ENCODE results near the gene MTUS2.

The MTUS2 gene

DNA sequence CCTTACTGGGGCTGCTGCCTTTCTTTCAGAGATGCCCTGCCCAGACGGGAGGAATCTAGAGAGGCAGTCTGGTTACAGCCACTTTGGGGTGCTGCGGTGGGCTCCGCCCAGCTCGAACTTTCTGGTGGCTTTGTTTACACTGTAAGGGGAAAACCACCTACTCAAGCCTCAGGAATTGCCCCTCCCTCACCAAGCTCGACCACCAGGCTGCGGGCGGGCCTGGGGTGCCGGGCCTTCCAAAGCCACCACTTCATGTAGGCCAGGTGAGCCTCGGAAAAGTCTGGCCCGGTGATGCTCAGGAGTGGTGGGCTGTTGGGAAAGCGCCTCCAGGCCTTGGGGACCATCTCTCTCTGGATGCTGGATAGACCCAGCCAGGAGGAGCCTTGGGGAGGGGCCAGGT lies 218.6 kb downstream of the MTUS2 start:
- no peak for DNase-seq

DNA sequence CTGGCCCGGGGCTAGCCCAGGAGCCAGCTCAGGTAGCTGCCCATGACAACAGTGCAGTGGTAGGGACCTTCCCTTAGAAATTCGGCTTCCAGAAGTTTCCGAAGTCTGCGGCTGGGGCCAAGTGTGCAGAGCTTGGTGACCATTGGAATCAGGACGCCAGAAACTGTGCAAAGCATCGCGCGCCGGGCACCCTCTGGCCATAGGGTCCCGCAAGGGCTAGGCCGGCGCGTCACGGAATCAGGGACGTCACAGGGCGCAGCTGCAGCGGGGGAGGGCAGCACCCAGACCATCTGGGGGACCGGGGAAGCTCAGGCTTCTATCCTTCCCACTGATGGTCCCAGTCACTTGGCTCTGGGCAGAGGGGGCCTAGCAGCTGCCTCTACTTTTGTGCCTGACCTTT lies 219.1 kb downstream of the MTUS2 start:
- DNase-seq: no peak

DNA sequence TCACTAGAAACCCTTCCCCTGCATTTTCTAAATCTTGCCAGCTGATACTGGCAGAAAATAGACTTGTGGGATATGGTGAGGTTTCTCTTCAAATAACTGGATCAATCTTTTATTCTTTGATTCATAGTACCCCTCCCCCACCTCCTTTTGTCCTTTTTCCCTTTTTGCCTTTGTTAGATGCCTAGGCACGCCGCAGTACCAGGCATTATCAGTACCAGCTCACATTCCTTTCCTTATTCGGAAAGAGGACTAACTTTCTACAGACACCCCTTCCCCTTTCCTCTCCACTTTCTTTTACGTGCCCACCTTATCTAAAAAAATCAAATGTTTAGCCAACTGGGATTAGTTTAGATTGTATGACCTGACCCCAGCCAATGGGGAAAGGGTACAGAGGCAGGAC lies 226.4 kb downstream of the MTUS2 start:
- DNase-seq: no peak

DNA sequence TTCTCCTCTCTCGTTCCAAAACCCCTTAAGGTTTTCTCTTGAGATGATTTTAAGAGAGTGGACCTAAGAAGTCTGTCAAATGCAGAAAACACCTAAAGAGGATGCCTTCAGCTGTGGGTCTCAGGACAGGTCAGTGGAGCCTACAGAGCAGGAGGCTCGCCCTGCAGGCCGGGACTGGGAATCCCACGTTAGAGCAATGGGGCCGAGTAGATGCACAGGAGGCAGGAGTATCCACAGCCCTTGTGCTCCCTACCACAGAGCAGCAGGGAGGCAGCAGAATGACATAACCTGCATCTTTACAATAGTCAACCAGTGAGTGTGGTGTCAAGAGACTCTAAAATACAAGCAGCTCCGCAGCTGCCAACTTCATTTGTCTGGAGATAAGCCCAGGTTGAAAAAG lies 229.4 kb downstream of the MTUS2 start:
- DNase-seq: no peak

DNA sequence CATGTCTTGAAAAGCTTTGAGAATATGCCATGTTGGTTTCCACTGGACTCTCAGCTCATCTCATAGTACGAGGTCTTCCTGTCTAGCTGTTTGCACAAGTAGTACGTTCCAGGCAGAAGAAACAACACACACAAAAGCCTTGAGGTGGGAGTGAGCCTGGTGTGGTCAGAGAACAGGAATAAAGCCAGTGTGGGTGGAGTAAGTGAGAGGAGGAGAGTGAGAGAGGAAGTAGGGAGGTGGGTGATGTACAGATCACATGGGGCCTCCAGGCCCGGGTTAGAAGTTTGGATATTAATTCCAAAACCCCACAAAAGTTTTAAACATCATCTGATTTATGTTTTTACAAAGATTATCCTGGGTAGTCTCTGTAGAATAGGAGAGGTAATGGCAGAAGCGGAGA lies 230.6 kb downstream of the MTUS2 start:
- DNase-seq: no peak

DNA sequence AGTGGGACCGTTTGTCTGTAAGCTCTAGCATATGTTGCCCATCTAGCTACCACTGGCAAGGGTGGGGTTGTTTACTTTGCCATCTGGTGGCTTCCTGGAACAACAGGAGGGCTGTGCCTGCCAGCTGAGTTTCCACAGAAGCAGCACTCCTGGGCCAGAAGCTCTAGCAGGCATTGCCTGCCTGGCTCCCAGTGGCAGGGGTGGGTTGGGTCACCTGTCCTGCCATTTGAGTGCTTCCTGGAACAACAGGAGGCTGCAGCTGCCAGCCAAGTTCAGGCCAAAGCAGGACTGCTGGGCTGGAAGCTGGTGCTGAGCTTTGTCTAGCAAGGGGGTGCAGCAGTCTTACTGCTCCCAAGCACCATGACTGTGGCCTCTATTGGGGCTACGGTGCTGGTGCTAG lies 239.7 kb downstream of the MTUS2 start:
- no peak for DNase-seq

DNA sequence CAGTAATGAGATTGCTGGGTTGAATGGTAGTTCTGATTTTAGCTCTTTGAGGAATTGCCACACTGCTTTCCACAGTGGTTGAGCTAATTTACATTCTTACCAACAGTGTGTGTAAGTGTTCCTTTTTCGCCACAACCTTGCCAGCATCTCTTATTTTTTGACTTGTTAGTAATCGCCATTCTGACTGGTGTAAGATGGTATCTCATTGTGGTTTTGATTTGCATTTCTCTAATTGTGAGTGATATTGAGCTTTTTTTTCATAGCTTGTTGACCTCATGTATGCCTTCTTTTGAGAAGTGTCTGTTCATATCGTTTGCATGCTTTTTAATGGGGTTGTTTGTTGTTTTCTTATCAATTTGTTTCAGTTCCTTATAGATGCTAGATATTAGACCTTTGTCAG lies 245.0 kb downstream of the MTUS2 start:
- no peak for DNase-seq

DNA sequence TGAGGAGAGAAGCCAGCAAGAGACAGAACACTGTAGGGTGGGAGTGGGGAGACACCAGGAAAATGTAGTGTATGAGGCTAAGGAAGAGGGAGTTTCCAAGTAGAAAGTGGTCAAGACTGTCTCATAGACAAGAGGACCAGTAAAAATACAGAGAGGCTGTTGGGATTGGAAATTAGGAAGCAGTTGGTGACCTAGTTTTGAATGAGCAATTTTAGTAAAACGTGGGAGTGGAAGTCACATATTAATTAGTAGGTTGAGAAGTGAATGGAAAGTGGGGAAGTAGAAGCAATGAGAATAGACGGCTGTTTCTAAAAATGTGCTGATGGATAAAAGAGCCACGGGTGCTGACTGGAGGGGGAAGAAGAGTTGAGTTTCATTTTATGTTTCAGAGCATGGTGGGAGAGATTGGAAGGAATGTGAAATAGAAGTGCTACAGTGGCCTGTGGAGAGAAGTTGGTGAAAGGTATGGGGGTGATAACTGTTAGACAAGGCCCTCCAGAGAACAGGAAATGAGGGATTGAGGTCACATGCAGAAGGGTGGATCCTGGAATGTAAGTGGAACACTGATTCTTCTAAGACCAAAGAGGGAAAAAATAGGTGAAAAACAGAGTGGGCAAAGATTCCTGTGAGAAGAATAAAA lies 247.3 kb downstream of the MTUS2 start:
- DNase-seq: no peak

DNA sequence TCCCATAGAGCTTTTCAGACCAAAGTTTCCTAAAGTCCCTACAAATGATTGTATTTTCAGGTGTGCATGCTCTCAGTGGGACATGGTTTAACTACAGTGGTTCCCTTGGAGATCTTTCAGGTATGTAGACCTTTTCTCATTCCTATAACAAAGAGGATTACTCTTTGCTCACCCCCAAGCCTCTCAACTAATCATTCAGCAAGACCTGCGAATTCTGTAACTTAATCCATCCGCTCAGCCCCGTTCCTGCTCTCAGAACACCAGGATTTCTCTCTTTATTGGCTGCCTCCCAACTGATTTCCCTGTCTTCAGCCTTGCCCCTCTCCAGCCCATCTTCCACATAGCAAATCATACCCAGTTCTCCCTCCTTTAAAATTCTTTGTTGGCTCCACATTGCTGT lies 253.6 kb downstream of the MTUS2 start:
- no peak for DNase-seq

DNA sequence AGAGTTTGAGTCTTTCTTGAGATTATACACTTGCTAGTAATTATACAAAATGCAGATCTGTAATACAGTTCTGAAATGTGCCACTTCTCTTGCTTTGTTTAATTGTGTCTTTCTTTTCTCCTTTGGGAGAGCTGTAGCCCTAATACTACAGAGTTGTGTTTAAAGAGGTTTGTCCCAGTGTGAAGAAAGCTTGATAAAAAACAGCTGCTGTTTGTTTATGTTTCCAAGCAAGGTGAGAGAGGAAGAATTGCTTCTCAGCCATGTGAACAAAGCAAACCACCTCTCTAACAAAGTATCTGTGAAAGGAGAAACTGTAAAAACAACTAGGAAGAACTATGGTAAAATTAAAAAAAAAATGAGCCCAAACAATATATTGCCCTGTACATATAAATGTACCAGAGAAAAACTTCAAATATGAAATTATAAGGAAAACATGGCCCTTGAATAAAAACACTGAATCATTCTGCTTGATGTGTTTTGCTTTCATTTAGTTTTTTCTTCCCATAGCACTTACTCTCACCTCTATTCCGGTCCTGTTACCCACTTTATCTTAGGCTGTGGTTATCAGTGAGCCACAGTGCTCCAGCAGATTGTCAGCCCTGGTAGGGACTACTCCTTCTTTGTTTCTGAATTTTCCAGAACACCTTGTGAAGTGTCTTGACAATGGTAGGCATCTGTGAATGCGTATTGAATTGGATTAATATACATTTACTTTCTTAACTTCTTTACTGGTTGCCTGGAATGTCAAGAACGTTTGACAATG lies 257.1 kb downstream of the MTUS2 start:
- no peak for DNase-seq

DNA sequence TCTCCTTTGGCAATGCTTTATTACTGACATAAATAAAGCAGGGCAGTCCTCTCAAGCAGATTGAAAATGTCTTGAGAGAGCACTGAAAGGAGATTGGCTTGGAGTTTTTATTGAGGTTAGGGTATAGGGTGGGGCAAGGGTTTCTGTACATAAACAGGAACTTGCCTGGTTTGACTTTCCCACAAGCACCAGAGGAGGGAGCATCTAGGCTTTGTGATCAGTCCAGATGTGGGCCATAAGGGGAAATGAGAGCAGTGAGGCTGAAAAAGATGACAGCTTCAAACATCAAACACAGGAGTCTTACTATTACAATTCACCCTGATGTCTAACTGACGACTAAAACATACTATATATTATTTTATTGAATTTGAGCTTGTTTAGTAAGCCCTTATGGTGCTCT lies 260.9 kb downstream of the MTUS2 start:
- DNase-seq: no peak

DNA sequence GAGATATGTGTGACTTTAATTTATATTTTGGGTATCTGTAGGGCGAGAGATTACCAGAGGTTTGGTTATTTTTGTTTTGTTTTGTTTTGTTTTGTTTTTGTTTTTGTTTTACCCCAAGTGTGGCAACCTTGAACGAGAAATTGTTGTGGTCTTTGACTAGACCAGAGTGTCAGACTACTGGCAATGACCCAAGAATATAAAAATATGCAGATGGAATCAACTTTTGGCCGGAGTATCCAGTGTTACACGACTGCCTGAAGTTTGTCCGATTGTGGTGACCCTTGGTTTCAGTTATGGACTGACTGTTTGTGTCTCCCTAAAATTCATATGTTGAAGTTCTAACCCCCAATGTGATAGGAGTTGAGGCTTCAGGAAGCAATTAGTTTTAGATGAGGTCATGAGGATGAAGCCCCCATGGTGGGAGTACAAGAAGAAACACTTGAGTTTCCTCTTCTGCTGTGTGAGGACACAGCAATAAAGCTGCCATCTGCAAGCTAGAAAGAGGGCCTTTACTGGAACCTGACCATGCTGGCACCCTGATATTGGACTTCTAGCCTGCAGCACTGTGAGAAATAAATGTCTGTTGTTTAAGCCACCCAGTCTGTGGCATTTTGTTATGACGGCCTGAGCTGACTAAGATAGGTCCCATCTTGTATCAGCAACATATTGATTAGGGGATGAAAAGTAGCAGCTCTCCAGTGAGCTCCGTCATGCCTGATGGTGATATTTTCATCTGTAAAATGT lies 261.7 kb downstream of the MTUS2 start:
- DNase-seq: no peak

DNA sequence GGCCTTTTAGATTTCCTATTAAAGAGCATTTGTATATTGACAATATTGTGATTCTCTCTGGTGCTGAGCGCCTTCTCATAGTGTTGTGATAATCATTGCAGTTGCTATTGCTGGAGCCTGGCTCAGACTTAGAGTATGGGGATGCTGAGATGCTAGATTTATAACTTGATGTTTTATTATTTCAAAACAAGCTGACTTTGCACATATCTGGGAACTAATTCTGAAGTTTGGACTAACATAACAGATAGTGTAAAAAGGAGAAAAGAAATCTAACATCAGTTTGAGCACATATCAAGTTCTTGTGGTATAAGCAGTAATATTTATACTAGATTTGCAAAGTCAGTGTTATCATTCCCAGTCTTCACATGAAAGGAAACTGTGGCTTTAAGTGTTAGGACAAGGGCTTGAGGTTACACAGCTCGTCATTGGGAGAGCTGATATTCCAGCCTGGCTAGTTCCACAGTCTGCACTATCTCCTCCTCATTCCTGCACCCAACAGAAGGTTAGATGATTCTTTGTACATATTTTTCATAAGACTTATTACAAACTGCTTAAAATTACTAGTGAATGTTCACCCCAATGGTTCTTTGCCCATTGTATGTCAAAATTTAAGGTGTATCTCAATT lies 279.8 kb downstream of the MTUS2 start:
- DNase-seq: no peak

DNA sequence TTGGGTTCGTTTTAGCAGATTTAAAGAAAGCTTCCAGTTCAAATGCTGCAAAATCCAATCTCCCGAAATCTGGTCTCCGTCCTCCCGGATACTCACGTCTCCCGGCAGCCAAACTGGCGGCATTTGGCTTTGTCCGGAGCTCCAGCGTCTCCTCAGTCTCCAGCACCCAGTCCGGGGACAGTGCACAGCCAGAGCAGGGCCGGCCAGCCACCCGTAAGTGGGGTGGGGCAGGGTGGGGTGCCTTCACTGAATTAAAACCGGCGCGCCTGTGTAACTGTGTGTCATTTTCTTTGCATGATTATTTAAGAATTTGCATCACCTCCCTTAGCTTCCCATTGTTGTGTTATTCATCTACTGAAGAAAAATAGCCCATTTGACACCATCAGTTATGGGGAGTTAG lies 280.6 kb downstream of the MTUS2 start:
- DNase-seq: no peak

DNA sequence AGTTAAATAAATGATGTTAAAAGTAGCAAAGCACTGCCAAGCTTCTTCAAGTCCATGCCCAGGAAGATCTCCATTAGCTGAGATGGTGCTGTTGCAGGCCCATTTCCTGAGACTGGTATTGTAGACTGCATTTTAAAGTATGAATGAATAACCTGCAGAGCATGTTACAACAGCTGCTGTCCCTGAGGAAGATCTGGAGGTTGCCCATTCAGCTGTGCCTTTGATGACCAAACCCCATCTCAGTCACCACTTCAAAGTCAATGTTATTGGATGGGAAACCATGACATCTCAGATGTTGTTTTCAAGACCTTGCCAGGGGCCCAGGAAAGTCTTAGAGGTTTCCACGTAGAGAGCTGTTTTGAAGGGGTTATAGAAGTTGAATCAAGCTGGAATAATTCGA lies 281.3 kb downstream of the MTUS2 start:
- DNase-seq: no peak

DNA sequence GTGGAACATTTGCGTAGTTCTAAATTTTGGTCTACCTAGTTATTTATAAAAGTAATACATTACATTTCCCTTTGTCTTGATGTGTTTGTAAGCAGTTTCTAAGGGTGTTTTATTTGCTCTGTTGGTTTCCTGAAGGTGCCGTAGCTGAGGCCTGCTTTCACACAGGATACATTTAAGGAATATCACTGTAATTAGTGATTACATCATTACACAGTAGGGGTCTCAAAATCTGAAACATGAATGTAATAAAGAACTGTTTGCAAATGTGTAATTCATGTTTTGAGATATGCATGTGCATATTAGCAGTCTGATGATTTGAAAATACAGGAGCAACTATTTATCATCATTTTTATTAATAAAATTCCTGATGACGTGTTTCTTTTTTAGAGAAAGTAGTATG lies 281.8 kb downstream of the MTUS2 start:
- DNase-seq: no peak

DNA sequence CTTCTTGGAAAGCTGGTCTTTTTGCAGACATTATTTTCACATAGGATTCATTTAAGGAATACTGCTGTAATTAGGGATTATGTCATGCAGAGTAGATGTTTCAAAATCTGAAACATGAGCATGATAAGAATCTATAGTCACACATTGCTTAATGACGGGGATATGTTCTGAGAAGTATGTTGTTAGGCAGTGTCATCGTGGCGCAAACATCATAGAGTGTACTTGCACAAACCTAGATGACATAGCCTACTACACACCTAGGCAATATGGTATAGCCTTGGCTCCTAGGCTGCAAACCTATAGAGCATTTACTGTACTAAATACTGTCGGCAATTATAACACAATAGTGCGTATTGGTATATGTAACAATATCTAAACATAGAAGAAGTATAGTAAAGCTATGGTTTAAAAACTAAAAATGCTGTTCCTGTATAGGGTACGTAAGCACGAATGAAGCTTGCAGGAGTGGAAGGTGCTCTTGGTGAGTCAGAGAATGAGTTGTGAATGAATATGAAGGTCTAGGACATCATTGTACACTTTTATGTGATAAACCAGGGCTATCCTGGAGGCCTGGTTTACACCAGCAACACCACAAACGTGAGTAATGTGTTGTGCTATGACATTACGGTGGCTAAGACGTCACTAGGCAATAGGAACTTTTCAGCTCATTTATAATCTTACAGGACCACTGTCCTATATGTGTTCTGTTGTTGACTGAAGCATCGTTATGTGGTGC lies 283.1 kb downstream of the MTUS2 start:
- DNase-seq: no peak

DNA sequence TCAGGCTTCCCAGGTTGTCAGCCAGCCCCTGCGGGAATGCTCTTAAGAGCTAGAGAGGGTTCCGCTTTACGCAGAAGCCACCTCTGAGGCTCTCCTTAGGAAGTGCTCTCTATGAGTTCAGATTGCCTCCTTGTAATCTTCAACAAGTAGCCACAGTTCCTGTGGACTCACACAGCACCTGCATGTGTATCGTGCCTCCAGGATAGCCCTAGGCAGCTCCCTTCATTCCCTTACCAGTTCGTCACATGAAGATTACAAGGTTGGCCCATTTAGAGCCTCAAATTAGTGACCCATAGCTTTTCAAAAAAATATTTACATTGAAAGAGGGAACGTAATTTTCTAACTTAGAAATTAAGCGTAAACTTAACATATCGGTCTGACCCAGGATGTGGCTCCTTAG lies 284.3 kb downstream of the MTUS2 start:
- DNase-seq: no peak

DNA sequence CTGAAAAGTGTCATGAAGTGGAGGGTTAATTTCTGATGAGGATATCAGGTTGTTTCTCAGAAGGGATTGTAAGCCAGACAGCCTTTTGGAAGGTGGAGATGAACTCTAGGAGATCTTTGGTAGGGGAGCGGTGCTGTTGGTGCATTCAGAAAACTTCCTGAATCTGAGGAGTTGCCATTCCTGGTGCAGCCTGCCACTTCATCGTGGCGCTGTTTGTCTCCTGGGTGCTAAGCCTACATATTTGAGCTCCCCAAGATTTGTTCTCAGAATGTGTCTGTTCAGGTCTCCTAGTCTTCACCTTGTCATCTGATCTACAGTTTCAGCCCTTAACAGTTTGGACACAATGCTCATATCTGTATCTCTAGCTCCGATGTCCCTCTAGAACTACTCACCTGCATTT lies 285.6 kb downstream of the MTUS2 start:
- no peak for DNase-seq

DNA sequence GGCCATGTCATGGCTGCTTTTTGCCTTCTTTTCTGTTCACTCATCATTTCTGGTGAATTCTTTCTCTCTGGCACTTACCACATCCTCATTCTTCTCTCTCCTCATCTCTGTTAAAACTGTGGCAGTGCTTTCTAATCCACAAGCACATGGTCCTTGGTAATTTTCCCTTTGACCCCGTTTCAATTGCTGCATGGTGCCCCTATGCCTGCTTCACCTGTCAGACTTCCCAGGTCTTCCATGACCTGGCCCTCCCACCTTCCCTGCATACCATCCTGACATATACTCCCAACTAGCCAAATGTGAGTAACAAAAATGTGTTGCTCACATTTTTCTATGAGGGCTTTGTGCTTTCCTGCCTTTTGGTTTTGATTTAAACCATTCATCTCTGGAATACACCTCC lies 286.5 kb downstream of the MTUS2 start:
- DNase-seq: no peak

DNA sequence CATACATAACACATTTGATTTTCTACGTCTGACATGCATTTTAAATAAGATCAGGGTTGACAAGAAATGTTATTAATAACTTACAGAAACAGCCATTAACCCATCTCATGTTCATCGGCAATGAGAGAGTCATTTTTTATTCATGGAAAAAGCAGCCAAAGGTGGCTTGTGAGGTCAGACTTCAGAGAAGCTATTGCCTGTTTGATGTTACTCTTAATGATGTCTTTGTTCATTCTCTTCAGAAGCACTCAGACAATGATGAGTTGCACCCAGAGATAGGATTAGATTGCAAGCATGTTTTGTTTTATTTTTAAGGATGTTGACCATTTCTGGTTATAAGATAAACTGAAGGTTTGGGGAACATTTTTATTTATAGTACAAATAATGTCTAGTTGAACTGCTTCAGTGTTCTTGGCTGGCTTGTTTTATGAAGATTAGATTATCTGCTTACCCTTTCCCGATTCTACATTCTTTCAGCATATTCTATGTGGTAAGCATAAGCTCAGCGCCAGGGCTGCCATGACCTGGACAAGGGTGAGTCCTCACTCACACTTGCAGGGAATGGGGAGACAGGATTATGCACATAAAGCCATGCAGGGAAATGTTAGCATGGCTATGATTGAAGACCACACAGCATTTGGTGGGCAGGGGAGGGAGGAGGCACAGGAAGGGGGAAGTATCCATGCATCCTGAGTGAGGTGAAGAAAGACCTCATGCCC lies 288.1 kb downstream of the MTUS2 start:
- no peak for DNase-seq

DNA sequence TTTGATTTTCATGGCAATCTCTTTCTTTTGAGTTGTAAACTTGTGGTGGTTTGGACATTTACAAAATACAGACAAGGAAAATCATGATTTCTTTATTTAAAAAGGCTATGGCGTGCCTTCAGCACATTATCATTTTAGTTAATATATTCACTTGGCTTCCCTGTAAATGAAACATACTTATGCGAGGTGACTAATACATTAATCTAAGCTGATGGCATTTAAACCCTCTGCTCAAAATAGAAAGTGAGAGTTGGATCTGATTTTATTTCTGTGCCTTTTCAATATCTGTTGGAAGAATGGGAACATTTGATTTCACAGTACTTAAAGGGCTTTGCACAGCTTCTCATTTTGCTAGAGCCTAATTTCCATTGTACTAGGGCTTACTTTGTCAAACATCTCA lies 289.8 kb downstream of the MTUS2 start:
- peak in 1 of 2 donors; percentile 11 for DNase-seq

All from hippocampal formation (tissue), 2 donors.